ENCODE measurements around the gene LHX3.

DNA sequence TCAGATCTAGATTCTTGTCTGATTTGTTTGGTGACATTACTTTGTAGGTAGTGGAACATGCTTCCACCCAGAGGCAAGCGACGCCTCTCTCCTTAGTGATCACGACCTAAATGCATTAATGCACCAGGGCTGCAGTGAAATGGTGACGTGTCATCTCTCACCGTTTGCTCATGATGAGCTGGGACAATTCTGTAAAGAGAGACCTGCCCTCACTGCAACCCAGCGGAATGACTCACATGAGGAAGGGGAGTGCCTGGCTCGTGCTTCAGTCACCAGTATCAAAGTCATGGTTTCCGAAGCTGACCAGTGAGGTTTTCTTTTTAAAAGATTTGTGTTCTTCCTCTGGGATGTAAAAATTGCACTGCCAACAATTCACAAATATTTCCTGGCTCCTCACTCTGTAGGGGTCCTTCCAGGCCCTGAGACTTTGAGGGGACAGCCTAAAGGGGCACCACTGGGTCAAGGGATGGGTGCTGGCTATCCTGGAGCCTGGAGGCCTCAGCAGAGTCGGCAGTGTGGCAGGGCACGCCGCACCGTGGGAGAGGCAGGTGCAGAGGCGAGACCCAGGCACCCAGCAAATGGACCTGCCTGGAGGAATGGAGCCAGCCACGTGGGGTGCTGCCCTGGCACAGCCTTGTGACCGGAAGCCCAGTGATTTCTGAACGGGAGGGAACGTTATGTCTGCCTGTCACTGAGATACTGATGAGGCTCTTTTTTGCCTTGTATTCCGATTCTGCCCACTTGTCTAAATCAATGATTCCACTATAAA lies 23.4 kb upstream of the LHX3 start:
- TF ChIP-seq CTCF (IDR thresholded peaks at IDR 0.05) (no peak), EZH2 (IDR thresholded peaks at IDR 0.05) (no peak)
